ENCODE data around the gene CWC27.

DNA sequence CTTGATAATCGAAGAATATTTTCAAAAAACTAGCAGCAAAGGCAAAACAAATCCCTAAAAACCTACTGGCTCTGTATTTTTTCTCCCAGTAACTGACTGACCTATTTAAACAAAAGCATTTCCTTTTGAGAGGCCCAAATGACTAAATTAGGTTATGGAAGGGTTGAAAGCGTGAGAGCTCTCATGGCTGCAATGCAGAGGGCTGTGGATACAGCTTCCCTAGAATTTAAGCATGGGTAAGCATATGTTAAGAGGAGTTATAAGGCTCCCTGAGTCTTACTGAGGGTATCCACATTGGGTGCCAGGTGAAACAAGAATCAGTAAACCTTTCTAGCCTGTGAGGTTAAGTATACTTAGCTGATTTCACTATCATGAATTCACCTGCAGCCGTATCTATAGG is 46.1 kb upstream of the CWC27 start:
- TF ChIP-seq, protein P1, sequence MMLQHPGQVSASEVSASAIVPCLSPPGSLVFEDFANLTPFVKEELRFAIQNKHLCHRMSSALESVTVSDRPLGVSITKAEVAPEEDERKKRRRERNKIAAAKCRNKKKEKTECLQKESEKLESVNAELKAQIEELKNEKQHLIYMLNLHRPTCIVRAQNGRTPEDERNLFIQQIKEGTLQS (CRISPR knock-in tag; conservative IDR thresholded peaks at IDR 0.05), result no peak
- TF ChIP-seq, protein P2, sequence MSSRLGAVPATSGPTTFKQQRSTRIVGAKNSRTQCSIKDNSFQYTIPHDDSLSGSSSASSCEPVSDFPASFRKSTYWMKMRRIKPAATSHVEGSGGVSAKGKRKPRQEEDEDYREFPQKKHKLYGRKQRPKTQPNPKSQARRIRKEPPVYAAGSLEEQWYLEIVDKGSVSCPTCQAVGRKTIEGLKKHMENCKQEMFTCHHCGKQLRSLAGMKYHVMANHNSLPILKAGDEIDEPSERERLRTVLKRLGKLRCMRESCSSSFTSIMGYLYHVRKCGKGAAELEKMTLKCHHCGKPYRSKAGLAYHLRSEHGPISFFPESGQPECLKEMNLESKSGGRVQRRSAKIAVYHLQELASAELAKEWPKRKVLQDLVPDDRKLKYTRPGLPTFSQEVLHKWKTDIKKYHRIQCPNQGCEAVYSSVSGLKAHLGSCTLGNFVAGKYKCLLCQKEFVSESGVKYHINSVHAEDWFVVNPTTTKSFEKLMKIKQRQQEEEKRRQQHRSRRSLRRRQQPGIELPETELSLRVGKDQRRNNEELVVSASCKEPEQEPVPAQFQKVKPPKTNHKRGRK (CRISPR knock-in tag; IDR thresholded peaks at IDR 0.05; ENCODE audit: borderline replicate concordance), result no peak
- TF ChIP-seq TEAD4 (CRISPR knock-in tag; IDR thresholded peaks at IDR 0.05) (no peak), JUN (CRISPR knock-in tag; IDR thresholded peaks at IDR 0.05) (no peak)
- TF ChIP-seq, protein P3, sequence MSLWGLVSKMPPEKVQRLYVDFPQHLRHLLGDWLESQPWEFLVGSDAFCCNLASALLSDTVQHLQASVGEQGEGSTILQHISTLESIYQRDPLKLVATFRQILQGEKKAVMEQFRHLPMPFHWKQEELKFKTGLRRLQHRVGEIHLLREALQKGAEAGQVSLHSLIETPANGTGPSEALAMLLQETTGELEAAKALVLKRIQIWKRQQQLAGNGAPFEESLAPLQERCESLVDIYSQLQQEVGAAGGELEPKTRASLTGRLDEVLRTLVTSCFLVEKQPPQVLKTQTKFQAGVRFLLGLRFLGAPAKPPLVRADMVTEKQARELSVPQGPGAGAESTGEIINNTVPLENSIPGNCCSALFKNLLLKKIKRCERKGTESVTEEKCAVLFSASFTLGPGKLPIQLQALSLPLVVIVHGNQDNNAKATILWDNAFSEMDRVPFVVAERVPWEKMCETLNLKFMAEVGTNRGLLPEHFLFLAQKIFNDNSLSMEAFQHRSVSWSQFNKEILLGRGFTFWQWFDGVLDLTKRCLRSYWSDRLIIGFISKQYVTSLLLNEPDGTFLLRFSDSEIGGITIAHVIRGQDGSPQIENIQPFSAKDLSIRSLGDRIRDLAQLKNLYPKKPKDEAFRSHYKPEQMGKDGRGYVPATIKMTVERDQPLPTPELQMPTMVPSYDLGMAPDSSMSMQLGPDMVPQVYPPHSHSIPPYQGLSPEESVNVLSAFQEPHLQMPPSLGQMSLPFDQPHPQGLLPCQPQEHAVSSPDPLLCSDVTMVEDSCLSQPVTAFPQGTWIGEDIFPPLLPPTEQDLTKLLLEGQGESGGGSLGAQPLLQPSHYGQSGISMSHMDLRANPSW (CRISPR knock-in tag; conservative IDR thresholded peaks at IDR 0.05; ENCODE audit: low read depth), result no peak
- TF ChIP-seq, protein P4, sequence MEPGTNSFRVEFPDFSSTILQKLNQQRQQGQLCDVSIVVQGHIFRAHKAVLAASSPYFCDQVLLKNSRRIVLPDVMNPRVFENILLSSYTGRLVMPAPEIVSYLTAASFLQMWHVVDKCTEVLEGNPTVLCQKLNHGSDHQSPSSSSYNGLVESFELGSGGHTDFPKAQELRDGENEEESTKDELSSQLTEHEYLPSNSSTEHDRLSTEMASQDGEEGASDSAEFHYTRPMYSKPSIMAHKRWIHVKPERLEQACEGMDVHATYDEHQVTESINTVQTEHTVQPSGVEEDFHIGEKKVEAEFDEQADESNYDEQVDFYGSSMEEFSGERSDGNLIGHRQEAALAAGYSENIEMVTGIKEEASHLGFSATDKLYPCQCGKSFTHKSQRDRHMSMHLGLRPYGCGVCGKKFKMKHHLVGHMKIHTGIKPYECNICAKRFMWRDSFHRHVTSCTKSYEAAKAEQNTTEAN (CRISPR knock-in tag; IDR thresholded peaks at IDR 0.05), result no peak
- TF ChIP-seq, protein P5, sequence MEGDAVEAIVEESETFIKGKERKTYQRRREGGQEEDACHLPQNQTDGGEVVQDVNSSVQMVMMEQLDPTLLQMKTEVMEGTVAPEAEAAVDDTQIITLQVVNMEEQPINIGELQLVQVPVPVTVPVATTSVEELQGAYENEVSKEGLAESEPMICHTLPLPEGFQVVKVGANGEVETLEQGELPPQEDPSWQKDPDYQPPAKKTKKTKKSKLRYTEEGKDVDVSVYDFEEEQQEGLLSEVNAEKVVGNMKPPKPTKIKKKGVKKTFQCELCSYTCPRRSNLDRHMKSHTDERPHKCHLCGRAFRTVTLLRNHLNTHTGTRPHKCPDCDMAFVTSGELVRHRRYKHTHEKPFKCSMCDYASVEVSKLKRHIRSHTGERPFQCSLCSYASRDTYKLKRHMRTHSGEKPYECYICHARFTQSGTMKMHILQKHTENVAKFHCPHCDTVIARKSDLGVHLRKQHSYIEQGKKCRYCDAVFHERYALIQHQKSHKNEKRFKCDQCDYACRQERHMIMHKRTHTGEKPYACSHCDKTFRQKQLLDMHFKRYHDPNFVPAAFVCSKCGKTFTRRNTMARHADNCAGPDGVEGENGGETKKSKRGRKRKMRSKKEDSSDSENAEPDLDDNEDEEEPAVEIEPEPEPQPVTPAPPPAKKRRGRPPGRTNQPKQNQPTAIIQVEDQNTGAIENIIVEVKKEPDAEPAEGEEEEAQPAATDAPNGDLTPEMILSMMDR (IDR thresholded peaks at IDR 0.05), result no peak
- TF ChIP-seq, protein P6, sequence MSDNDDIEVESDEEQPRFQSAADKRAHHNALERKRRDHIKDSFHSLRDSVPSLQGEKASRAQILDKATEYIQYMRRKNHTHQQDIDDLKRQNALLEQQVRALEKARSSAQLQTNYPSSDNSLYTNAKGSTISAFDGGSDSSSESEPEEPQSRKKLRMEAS (CRISPR knock-in tag; IDR thresholded peaks at IDR 0.05), result no peak

Data from WTC11 (cell line).